ENCODE measurements around the gene ACAT2.
"Not testable (repeated sequence)": the region's sequence is repeated elsewhere in the genome, so short reads cannot be mapped to it uniquely, and the experiment has no call there.

Gene ACAT2

GRCh38 chr6:159788753-159789376 lies 27.0 kb downstream of the ACAT2 start:
- H3K9me3 Mint-ChIP-seq = no peaks in the 10 kb centered on the region
- no peak for TF ChIP-seq CTCF (IDR thresholded peaks at IDR 0.05)
- peaks cover 48% of the 10 kb centered on the region for H3K4me1 Mint-ChIP-seq
- H3K27ac Mint-ChIP-seq = peak overlapping the region; percentile 83
- peaks cover 62% of the 10 kb centered on the region for H3K36me3 Mint-ChIP-seq (ENCODE audit: low read depth)
- H3K4me3 Mint-ChIP-seq = peak overlapping the region; percentile 99
- H3K27me3 Mint-ChIP-seq (ENCODE audit: low read depth, poor library complexity) = no peaks in the 10 kb centered on the region
- DNase-seq = peak; percentile 60

GRCh38 chr6:159789377-159790148 lies 27.7 kb downstream of the ACAT2 start, which contains the start of gene TCP1:
TCP1 (minus strand) TSS chr6:159789602; CDS start chr6:159789468, 134 bp downstream.
- DNase-seq = peak; percentile 98
- Mint-ChIP-seq H3K9me3 (no peaks in the 10 kb centered on the region), H3K36me3 (ENCODE audit: low read depth) (peaks cover 64% of the 10 kb centered on the region), H3K4me1 (peaks cover 55% of the 10 kb centered on the region), H3K27ac (peak within 1 kb of the TSS; percentile 100), H3K27me3 (ENCODE audit: low read depth, poor library complexity) (no peaks in the 10 kb centered on the region), H3K4me3 (peak within 1 kb of the TSS; percentile 99)
- no peak for TF ChIP-seq CTCF (IDR thresholded peaks at IDR 0.05)

GRCh38 chr6:159790149-159790955 lies 28.5 kb downstream of the ACAT2 start, which contains the start of gene MRPL18:
MRPL18 (plus strand) TSS chr6:159790467; CDS start chr6:159790588, 121 bp downstream.
- peak within 1 kb of the TSS; percentile 100 for H3K27ac Mint-ChIP-seq
- no peaks in the 10 kb centered on the region for H3K9me3 Mint-ChIP-seq
- H3K27me3 Mint-ChIP-seq (ENCODE audit: low read depth, poor library complexity) = no peaks in the 10 kb centered on the region
- peaks cover 56% of the 10 kb centered on the region for H3K4me1 Mint-ChIP-seq
- peaks cover 59% of the 10 kb centered on the region for H3K36me3 Mint-ChIP-seq (ENCODE audit: low read depth)
- peak; percentile 86 for DNase-seq
- no peak for TF ChIP-seq CTCF (IDR thresholded peaks at IDR 0.05)
- peak within 1 kb of the TSS; percentile 99 for H3K4me3 Mint-ChIP-seq

GRCh38 chr6:159790956-159791598 lies 29.2 kb downstream of the ACAT2 start:
- no peaks in the 10 kb centered on the region for H3K9me3 Mint-ChIP-seq
- peaks cover 54% of the 10 kb centered on the region for H3K36me3 Mint-ChIP-seq (ENCODE audit: low read depth)
- no peak for DNase-seq
- peaks cover 56% of the 10 kb centered on the region for H3K4me1 Mint-ChIP-seq
- H3K4me3 Mint-ChIP-seq = peak overlapping the region; percentile 99
- peak overlapping the region; percentile 100 for H3K27ac Mint-ChIP-seq
- no peaks in the 10 kb centered on the region for H3K27me3 Mint-ChIP-seq (ENCODE audit: low read depth, poor library complexity)
- TF ChIP-seq CTCF (IDR thresholded peaks at IDR 0.05) = no peak

- not testable (repeated sequence) for DNase-seq; H3K27me3 Mint-ChIP-seq (ENCODE audit: low read depth, poor library complexity); H3K4me3 Mint-ChIP-seq; H3K9me3 Mint-ChIP-seq; H3K27ac Mint-ChIP-seq
- H3K4me1 Mint-ChIP-seq = peaks cover 35% of the 10 kb centered on the region
- peaks cover 57% of the 10 kb centered on the region for H3K36me3 Mint-ChIP-seq (ENCODE audit: low read depth)
Measured at GRCh38 chr6:159794976-159795375, 33.1 kb downstream of the ACAT2 start.

Measured in nephron progenitor cell (in vitro differentiated cells).